WTC11 (cell line): ENCODE measurements around the gene ARPC2. TPM values are rescaled to one million over a fixed set of nuclear protein-coding genes. Genes with fewer than 3 reads are reported as not detected.
A peak's percentile ranks its signal among the peaks of the same experiment; 100 is the strongest.

Experiments
- ATAC-seq: fragments of 200-7000 bp; cut with Tn5 transposase; 2 replicates; pipeline ENCODE4 v1.10.0; 2021; ENCODE audit warnings: mild to moderate bottlenecking, moderate library complexity
- CTCF ChIA-PET: fragments of 300-600 bp; sonication (Branson Sonifier 250); formaldehyde crosslinking; loops from one replicate; lab custom pipeline; 2021; ENCODE audit warnings: antibody characterized with exemption; lab: Charles Lee
- POLR2A ChIA-PET: fragments of 350-600 bp; sonication (Branson Sonifier 250); formaldehyde crosslinking; loops from one replicate; lab custom pipeline; 2021; ENCODE audit warnings: antibody characterized with exemption; lab: Charles Lee
- DNase-seq: peaks from one replicate; pipeline ENCODE4 v3.0.0; 2021; ENCODE audit warnings: low spot score
- H3K27ac Mint-ChIP-seq: 2 replicates; pipeline ENCODE4 v1.8.0; 2021; ENCODE audit warnings: mixed read lengths
- H3K27me3 Mint-ChIP-seq: 2 replicates; pipeline ENCODE4 v1.8.0; 2021; ENCODE audit warnings: low read depth, mild to moderate bottlenecking, moderate library complexity, mixed read lengths
- H3K36me3 Mint-ChIP-seq: 2 replicates; pipeline ENCODE4 v1.8.0; 2021; ENCODE audit warnings: mixed read lengths
- H3K4me1 Mint-ChIP-seq: 2 replicates; pipeline ENCODE4 v1.8.0; 2022; ENCODE audit warnings: mixed read lengths
- H3K4me3 Mint-ChIP-seq: 2 replicates; pipeline ENCODE4 v1.8.0; 2021; ENCODE audit warnings: mild to moderate bottlenecking, moderate library complexity, mixed read lengths
- H3K9me3 Mint-ChIP-seq: 2 replicates; pipeline ENCODE4 v1.8.0; 2021; ENCODE audit warnings: mixed read lengths
- CREM ChIP-seq: sonication (generic); formaldehyde crosslinking; IDR thresholded peaks from 2 replicates; pipeline ENCODE4 v1.8.1; 2022; ENCODE audit warnings: mild to moderate bottlenecking, missing genetic modification reagents, moderate library complexity
- EMX1 ChIP-seq: fragments of 250-450 bp; sonication (Bioruptor Pico); IDR thresholded peaks from 2 replicates; pipeline ENCODE4 v1.8.0; 2021; ENCODE audit warnings: mild to moderate bottlenecking
- GABPB1 ChIP-seq: sonication (generic); formaldehyde crosslinking; IDR thresholded peaks from 2 replicates; pipeline ENCODE4 v1.8.1; 2023; ENCODE audit warnings: mild to moderate bottlenecking, missing genetic modification reagents
- GTF2I ChIP-seq: fragments of 250-450 bp; sonication (Bioruptor Pico); conservative IDR thresholded peaks from 2 replicates; pipeline ENCODE4 v1.4.0; 2021; ENCODE audit warnings: mild to moderate bottlenecking
- KAT7 ChIP-seq: sonication (generic); formaldehyde crosslinking; IDR thresholded peaks from 2 replicates; pipeline ENCODE4 v1.8.1; 2023; ENCODE audit warnings: missing genetic modification reagents, mild to moderate bottlenecking, borderline replicate concordance
- NR1H2 ChIP-seq: sonication (generic); formaldehyde crosslinking; IDR thresholded peaks from 2 replicates; pipeline ENCODE4 v1.9.0; 2021; ENCODE audit warnings: mild to moderate bottlenecking, moderate library complexity, missing genetic modification reagents
- NR3C1 ChIP-seq: sonication (generic); formaldehyde crosslinking; conservative IDR thresholded peaks from 2 replicates; pipeline ENCODE4 v1.8.1; 2023; ENCODE audit warnings: low read depth, mild to moderate bottlenecking, missing genetic modification reagents
- RORB ChIP-seq: fragments of 250-450 bp; sonication (Bioruptor Pico); IDR thresholded peaks from 2 replicates; pipeline ENCODE4 v1.9.0; 2021; ENCODE audit warnings: mild to moderate bottlenecking
- SP1 ChIP-seq: sonication (generic); formaldehyde crosslinking; conservative IDR thresholded peaks from 2 replicates; pipeline ENCODE4 v1.8.1; 2022; ENCODE audit warnings: missing genetic modification reagents
- TCF7 ChIP-seq: sonication (generic); formaldehyde crosslinking; IDR thresholded peaks from 2 replicates; pipeline ENCODE4 v1.8.0; 2022; ENCODE audit warnings: mild to moderate bottlenecking, low read depth, missing genetic modification reagents, moderate library complexity
- ZNF423 ChIP-seq: fragments of 250-450 bp; sonication (Bioruptor Pico); IDR thresholded peaks from 2 replicates; pipeline ENCODE4 v2.1.2; 2022; ENCODE audit warnings: mild to moderate bottlenecking, moderate library complexity
- total RNA-seq: library from RNA; stranded (reverse); gene quantifications from 3 replicates; pipeline ENCODE4 v1.2.3, GENCODE V29; 2021
- TF ChIP-seq, protein P1 (sequence below): fragments of 250-450 bp; sonication (Bioruptor Pico); IDR thresholded peaks from 2 replicates; pipeline ENCODE4 v1.8.0; 2021; ENCODE audit warnings: mild to moderate bottlenecking
- TF ChIP-seq, protein P2 (sequence below): sonication (generic); formaldehyde crosslinking; IDR thresholded peaks from 2 replicates; pipeline ENCODE4 v1.8.0; 2022; ENCODE audit warnings: missing genetic modification reagents
- TF ChIP-seq, protein P3 (sequence below): fragments of 200-600 bp; IDR thresholded peaks from 2 replicates; pipeline ENCODE4 v1.8.0; 2022; ENCODE audit warnings: antibody characterized with exemption
- TF ChIP-seq, protein P4 (sequence below): sonication (generic); formaldehyde crosslinking; IDR thresholded peaks from 2 replicates; pipeline ENCODE4 v1.8.1; 2022; ENCODE audit warnings: low read depth, missing genetic modification reagents, borderline replicate concordance
- TF ChIP-seq, protein P5 (sequence below): sonication (generic); formaldehyde crosslinking; IDR thresholded peaks from 2 replicates; pipeline ENCODE4 v1.8.0; 2023; ENCODE audit warnings: missing genetic modification reagents

Gene ARPC2
- total RNA-seq, 1 experiment from 2014 or later: 184 TPM

DNA sequence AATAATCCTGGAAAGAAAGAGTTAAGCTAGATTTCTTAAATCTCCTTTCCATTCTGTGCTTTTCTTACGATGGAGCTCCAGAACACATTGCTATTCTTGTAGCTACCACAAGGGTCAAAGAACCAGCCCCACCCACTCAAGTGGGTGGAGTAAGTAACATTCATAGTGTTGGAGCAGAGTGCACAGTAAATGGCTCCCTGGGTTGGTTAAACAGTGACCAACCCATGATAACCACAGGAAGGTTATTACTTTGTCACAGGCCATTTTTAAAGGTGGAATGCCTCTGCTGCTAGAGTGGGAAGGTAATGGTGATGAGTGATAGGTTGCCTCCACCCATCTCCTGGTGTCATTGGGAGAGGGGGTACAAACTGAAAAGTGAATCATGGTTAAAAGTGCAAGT lies 13.9 kb downstream of the ARPC2 start (continued):
- no peak for TF ChIP-seq SP1 (CRISPR knock-in tag)
- TF ChIP-seq RORB (CRISPR knock-in tag): no peak
- TF ChIP-seq NR1H2 (CRISPR knock-in tag): no peak

DNA sequence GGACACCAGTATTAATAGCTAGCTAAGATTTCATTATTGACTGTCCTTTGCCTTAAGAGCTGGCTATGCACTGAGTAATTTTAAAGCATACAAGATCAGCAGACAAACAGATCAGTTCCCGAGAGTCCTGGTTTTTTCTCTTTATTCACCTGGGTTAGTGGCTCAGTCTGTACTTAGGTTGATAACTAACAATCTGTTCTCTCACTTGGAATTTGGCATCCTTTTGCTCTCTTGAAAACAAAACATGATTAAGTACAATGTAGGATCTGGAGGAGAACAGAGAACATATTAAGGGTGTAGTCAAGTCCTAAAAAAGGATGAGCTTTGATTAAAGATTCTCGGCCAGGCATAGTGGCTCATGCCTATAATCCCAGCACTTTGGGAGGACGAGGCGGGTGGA lies 16.6 kb downstream of the ARPC2 start:
- Mint-ChIP-seq H3K4me3 (no peak overlapping the region), H3K9me3 (peaks cover 7% of the 10 kb centered on the region), H3K27me3 (no peaks in the 10 kb centered on the region), H3K27ac (peak overlapping the region; percentile 41; the same call in 1 of the 2 replicates), H3K36me3 (peaks cover 70% of the 10 kb centered on the region), H3K4me1 (no peaks in the 10 kb centered on the region)
- TF ChIP-seq NR1H2 (CRISPR knock-in tag) (no peak), TCF7 (CRISPR knock-in tag) (no peak), NR3C1 (CRISPR knock-in tag) (no peak), CREM (CRISPR knock-in tag) (no peak), EMX1 (CRISPR knock-in tag) (no peak), KAT7 (no peak), GABPB1 (CRISPR knock-in tag) (no peak), RORB (CRISPR knock-in tag) (no peak), ZNF423 (CRISPR knock-in tag) (no peak)
- TF ChIP-seq, protein P1, sequence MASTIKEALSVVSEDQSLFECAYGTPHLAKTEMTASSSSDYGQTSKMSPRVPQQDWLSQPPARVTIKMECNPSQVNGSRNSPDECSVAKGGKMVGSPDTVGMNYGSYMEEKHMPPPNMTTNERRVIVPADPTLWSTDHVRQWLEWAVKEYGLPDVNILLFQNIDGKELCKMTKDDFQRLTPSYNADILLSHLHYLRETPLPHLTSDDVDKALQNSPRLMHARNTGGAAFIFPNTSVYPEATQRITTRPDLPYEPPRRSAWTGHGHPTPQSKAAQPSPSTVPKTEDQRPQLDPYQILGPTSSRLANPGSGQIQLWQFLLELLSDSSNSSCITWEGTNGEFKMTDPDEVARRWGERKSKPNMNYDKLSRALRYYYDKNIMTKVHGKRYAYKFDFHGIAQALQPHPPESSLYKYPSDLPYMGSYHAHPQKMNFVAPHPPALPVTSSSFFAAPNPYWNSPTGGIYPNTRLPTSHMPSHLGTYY (CRISPR knock-in tag): no peak
- TF ChIP-seq, protein P2, sequence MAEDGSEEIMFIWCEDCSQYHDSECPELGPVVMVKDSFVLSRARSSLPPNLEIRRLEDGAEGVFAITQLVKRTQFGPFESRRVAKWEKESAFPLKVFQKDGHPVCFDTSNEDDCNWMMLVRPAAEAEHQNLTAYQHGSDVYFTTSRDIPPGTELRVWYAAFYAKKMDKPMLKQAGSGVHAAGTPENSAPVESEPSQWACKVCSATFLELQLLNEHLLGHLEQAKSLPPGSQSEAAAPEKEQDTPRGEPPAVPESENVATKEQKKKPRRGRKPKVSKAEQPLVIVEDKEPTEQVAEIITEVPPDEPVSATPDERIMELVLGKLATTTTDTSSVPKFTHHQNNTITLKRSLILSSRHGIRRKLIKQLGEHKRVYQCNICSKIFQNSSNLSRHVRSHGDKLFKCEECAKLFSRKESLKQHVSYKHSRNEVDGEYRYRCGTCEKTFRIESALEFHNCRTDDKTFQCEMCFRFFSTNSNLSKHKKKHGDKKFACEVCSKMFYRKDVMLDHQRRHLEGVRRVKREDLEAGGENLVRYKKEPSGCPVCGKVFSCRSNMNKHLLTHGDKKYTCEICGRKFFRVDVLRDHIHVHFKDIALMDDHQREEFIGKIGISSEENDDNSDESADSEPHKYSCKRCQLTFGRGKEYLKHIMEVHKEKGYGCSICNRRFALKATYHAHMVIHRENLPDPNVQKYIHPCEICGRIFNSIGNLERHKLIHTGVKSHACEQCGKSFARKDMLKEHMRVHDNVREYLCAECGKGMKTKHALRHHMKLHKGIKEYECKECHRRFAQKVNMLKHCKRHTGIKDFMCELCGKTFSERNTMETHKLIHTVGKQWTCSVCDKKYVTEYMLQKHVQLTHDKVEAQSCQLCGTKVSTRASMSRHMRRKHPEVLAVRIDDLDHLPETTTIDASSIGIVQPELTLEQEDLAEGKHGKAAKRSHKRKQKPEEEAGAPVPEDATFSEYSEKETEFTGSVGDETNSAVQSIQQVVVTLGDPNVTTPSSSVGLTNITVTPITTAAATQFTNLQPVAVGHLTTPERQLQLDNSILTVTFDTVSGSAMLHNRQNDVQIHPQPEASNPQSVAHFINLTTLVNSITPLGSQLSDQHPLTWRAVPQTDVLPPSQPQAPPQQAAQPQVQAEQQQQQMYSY: no peak
- TF ChIP-seq, protein P3, sequence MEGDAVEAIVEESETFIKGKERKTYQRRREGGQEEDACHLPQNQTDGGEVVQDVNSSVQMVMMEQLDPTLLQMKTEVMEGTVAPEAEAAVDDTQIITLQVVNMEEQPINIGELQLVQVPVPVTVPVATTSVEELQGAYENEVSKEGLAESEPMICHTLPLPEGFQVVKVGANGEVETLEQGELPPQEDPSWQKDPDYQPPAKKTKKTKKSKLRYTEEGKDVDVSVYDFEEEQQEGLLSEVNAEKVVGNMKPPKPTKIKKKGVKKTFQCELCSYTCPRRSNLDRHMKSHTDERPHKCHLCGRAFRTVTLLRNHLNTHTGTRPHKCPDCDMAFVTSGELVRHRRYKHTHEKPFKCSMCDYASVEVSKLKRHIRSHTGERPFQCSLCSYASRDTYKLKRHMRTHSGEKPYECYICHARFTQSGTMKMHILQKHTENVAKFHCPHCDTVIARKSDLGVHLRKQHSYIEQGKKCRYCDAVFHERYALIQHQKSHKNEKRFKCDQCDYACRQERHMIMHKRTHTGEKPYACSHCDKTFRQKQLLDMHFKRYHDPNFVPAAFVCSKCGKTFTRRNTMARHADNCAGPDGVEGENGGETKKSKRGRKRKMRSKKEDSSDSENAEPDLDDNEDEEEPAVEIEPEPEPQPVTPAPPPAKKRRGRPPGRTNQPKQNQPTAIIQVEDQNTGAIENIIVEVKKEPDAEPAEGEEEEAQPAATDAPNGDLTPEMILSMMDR: no peak
- TF ChIP-seq, protein P4, sequence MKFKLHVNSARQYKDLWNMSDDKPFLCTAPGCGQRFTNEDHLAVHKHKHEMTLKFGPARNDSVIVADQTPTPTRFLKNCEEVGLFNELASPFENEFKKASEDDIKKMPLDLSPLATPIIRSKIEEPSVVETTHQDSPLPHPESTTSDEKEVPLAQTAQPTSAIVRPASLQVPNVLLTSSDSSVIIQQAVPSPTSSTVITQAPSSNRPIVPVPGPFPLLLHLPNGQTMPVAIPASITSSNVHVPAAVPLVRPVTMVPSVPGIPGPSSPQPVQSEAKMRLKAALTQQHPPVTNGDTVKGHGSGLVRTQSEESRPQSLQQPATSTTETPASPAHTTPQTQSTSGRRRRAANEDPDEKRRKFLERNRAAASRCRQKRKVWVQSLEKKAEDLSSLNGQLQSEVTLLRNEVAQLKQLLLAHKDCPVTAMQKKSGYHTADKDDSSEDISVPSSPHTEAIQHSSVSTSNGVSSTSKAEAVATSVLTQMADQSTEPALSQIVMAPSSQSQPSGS (CRISPR knock-in tag): no peak
- TF ChIP-seq, protein P5, sequence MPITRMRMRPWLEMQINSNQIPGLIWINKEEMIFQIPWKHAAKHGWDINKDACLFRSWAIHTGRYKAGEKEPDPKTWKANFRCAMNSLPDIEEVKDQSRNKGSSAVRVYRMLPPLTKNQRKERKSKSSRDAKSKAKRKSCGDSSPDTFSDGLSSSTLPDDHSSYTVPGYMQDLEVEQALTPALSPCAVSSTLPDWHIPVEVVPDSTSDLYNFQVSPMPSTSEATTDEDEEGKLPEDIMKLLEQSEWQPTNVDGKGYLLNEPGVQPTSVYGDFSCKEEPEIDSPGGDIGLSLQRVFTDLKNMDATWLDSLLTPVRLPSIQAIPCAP: no peak
- ATAC-seq (no peak), DNase-seq (no peak)
- CTCF ChIA-PET: interaction anchor here (1.5 to 1.6 kb wide), 2 partner anchors 24 to 165 kb away, joined by 4 read pairs; partner anchors contain the start of gene RUFY4
- POLR2A ChIA-PET: no interaction called here

DNA sequence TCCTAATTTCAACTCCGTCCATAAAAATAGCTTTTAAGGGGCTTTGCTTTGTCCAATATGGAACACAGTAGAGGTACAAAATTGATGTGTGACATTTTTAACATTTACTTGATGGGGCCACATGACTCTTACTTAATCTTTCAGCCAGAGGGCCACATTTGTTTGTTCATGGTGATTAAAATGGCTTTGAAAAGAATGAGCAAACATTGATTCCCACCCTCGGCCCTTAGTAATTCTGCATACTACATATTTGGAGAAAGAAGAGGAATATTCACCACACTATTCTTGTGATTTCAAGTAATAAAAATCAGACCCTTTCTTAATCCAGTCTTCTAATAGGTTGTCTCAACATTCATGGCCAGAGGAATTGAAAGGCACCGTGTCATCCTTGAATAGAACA lies 17.5 kb downstream of the ARPC2 start:
- Mint-ChIP-seq H3K27ac (no peak overlapping the region), H3K4me3 (no peak overlapping the region), H3K4me1 (no peaks in the 10 kb centered on the region), H3K36me3 (peaks cover 73% of the 10 kb centered on the region), H3K27me3 (no peaks in the 10 kb centered on the region), H3K9me3 (peaks cover 7% of the 10 kb centered on the region)
- TF ChIP-seq GTF2I (CRISPR knock-in tag): no peak
- CTCF ChIA-PET: no interaction called here
- POLR2A ChIA-PET: no interaction called here
- no peak for ATAC-seq
- DNase-seq: no peak
